ENCODE data around the gene BMS1.
"Not testable (repeated sequence)": the region's sequence is repeated elsewhere in the genome, so short reads cannot be mapped to it uniquely, and the experiment has no call there.

Gene BMS1

GRCh38 chr10:42782446-42783180 is at the start of gene BMS1:
TSS of gene BMS1 (plus strand) at chr10:42782795. CDS start at chr10:42784395, 1,600 bp downstream.
- TF ChIP-seq CTCF (IDR thresholded peaks at IDR 0.05; ENCODE audit: low read depth, low read length), result no peak
- peak; percentile 73 for DNase-seq (ENCODE audit: extremely low read depth, low read depth)

GRCh38 chr10:42734536-42734935 is 48.1 kb upstream of the BMS1 start:
- no peak for DNase-seq (ENCODE audit: extremely low read depth, low read depth)
- no peak for TF ChIP-seq CTCF (IDR thresholded peaks at IDR 0.05; ENCODE audit: low read depth, low read length)

DNA sequence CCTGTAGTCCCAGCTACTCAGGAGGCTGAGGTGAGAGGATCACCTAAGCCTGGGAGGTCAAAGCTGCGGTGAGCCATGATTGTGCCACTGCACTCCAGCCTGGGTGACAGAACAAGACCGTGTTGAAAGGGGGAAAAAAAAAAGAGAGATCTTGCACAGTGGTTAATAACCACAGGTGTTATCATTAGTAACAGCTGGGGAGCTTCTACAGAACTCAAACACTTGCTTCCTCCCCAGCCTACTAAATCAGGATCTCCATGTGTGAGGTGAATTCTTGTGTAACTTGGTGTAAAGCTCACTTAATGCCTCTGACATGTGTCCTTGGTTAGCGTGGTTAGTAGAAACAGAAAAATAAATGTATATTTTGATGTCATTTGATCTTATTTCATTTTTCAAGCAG is 43.9 kb upstream of the BMS1 start:
- TF ChIP-seq CTCF (IDR thresholded peaks at IDR 0.05; ENCODE audit: low read depth, low read length), result no peak
- no peak for DNase-seq (ENCODE audit: extremely low read depth, low read depth)

- DNase-seq (ENCODE audit: extremely low read depth, low read depth), result not testable (repeated sequence)
These were observed 41.1 kb upstream of the BMS1 start for GRCh38 chr10:42741536-42741935.

DNA sequence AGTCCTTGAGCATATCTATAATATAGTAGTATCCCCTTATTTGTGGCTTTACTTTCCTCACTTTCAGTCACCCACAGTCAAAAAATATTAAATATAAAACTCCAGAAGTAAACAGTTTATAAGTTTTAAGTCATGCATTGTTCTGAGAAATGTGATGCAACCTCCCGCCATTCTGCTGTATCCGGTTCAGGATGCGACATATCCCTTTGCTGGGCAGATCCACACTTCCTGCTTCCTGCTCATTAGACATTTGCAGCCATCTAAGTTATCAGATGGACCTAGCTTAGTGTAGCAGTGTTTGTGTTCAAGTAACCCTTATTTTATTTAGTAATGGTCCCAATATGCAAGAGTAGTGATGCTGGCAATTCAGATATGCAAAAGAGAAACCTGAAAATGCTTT is 38.9 kb upstream of the BMS1 start:
- TF ChIP-seq CTCF (IDR thresholded peaks at IDR 0.05; ENCODE audit: low read depth, low read length), result no peak
- no peak for DNase-seq (ENCODE audit: extremely low read depth, low read depth)

DNA sequence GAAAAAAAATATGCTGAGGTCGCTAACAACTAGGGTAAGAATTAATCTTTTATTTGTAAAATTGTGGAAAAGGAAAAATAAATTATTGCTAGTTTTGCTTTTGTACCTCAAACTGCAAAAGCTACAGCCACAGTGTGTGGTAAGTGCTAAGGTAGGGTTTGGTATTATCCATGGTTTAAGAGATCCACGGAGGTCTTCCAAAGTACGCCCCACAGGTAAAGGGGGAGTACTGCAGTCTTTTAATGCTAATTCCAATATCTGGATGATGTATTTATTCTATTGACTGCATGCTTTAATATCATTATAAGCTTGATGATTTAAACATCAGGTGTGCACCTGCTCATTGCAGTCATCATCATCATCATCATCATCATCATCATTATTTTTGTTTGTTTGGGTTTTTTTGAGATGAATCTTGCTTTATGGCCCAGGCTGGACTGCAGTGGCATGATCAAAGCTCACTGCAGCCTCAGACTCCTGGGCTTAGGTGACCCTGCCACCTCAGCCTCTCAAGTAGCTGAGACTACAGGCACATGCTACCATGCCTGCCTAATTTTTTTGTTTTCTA is 38.4 kb upstream of the BMS1 start:
- TF ChIP-seq CTCF (IDR thresholded peaks at IDR 0.05; ENCODE audit: low read depth, low read length), result no peak

GRCh38 chr10:42753126-42753506 is 29.5 kb upstream of the BMS1 start:
- peak; percentile 71 for TF ChIP-seq CTCF (IDR thresholded peaks at IDR 0.05; ENCODE audit: low read depth, low read length)
- DNase-seq (ENCODE audit: extremely low read depth, low read depth), result peak; percentile 19

More for the DNA sequence above, 38.4 kb upstream of the BMS1 start:
- DNase-seq (ENCODE audit: extremely low read depth, low read depth), result no peak
